CD4-positive, alpha-beta T cell (primary cell): ENCODE data around the gene PLEKHA5. TPM values are rescaled to one million over a fixed set of nuclear protein-coding genes. Genes with fewer than 3 reads are reported as not detected.

Experiments
- ATAC-seq: fragments of 200-7000 bp; cut with Tn5 transposase; one replicate; pipeline ENCODE4 v1.10.0; 2022; ENCODE audit warnings: mild to moderate bottlenecking; ENCODE audit not compliant: poor library complexity
- CTCF ChIA-PET: fragments of 350-600 bp; sonication (Branson Sonifier 250); formaldehyde crosslinking; loops from one replicate; lab custom pipeline; 2021; ENCODE audit warnings: antibody characterized with exemption, inconsistent platforms; lab: Charles Lee
- POLR2A ChIA-PET: fragments of 350-600 bp; sonication (Branson Sonifier 250); formaldehyde crosslinking; loops from one replicate; lab custom pipeline; 2021; ENCODE audit warnings: antibody characterized with exemption, inconsistent platforms; lab: Charles Lee
- DNase-seq, 14 experiments: peaks; one replicate each; pipeline ENCODE4 v3.0.0-alpha.2; 2013 to 2020; ENCODE audit warnings: mixed read lengths in 2 of 14
- H3K27ac ChIP-seq, 2 donors: one replicate each; pipeline versions ENCODE4 v1.5.1 to v1.7.0; 2013; ENCODE audit warnings: low read length in 2 of 2, low read depth in 1 of 2, mild to moderate bottlenecking in 1 of 2
- H3K27me3 ChIP-seq, 2 experiments: 1 replicate in 1 of 2; 2 replicates in 1 of 2; pipeline versions ENCODE4 v1.6.1 to v1.7.0; 2013; ENCODE audit warnings: low read length in 2 of 2, control low read depth in 1 of 2, mild to moderate bottlenecking in 1 of 2, moderate library complexity in 1 of 2; ENCODE audit not compliant: insufficient read depth in 2 of 2, control insufficient read depth in 1 of 2
- H3K36me3 ChIP-seq: one replicate; pipeline ENCODE4 v1.6.1; 2013; ENCODE audit warnings: low read length, control low read depth; ENCODE audit not compliant: insufficient read depth
- H3K4me1 ChIP-seq: one replicate; pipeline ENCODE4 v1.6.1; 2013; ENCODE audit warnings: low read length, control low read depth; ENCODE audit not compliant: insufficient read depth
- H3K4me3 ChIP-seq: one replicate; pipeline ENCODE4 v1.5.1; 2013; ENCODE audit warnings: mild to moderate bottlenecking, low read length, moderate library complexity
- H3K9me3 ChIP-seq, 2 experiments: 1 replicate in 1 of 2; 2 replicates in 1 of 2; pipeline versions ENCODE4 v1.6.1 to v1.7.0; 2013; ENCODE audit warnings: low read length in 2 of 2, mild to moderate bottlenecking in 2 of 2, control low read depth in 1 of 2, moderate library complexity in 1 of 2; ENCODE audit not compliant: control insufficient read depth in 1 of 2, insufficient read depth in 1 of 2
- H3K27ac Mint-ChIP-seq: one replicate; pipeline ENCODE4 v1.8.0; 2020; ENCODE audit warnings: mixed read lengths
- H3K27me3 Mint-ChIP-seq: one replicate; pipeline ENCODE4 v1.8.0; 2021; ENCODE audit warnings: mixed read lengths
- H3K36me3 Mint-ChIP-seq: one replicate; pipeline ENCODE4 v1.8.0; 2021; ENCODE audit warnings: low read depth, mixed read lengths
- H3K4me1 Mint-ChIP-seq: one replicate; pipeline ENCODE4 v1.8.0; 2021; ENCODE audit warnings: low read depth, mixed read lengths
- H3K4me3 Mint-ChIP-seq: one replicate; pipeline ENCODE4 v1.8.0; 2020; ENCODE audit warnings: mild to moderate bottlenecking, mixed read lengths
- H3K9me3 Mint-ChIP-seq: one replicate; pipeline ENCODE4 v1.8.0; 2020; ENCODE audit warnings: mixed read lengths
- CTCF ChIP-seq: fragments of 200-600 bp; IDR thresholded peaks from one replicate; pipeline ENCODE4 v1.8.0; 2022; ENCODE audit warnings: antibody characterized with exemption, mild to moderate bottlenecking
- intact Hi-C, 2 experiments: fragments of 100-400 bp; cut with DNase I in 1 of 2; cut with micrococcal nuclease in 1 of 2; formaldehyde crosslinking; loops; one replicate each; pipeline versions ENCODE4 v1.15.1 to v1.9.0; 2023 to 2025; cut with DNase I, micrococcal nuclease
- total RNA-seq, 174 experiments: library from RNA in 2 of 174; stranded (reverse) in 2 of 174; gene quantifications; one replicate each; pipeline ENCODE4 v1.2.3 and lab custom pipeline; 2021 to 2026

The PLEKHA5 gene
- total RNA-seq, 2 experiments from 2014 or later, result 4.5 to 5.4 TPM

GRCh38 chr12:19323805-19324204 is 194.3 kb downstream of the PLEKHA5 start:
- Histone ChIP-seq H3K27me3 (no peaks in the 10 kb centered on the region), H3K27ac (no peak overlapping the region), H3K9me3 (no peaks in the 10 kb centered on the region), H3K4me1 (no peaks in the 10 kb centered on the region), H3K36me3 (no peaks in the 10 kb centered on the region), H3K4me3 (no peak overlapping the region)
- H3K36me3 Mint-ChIP-seq, result peaks cover 4% of the 10 kb centered on the region
- ChIA-PET POLR2A (no interaction called here), CTCF (no interaction called here)
- H3K27ac Mint-ChIP-seq, result no peak overlapping the region
- ATAC-seq (no peak), DNase-seq (no peak)
- intact Hi-C loops, result no loop called here
- H3K9me3 Mint-ChIP-seq, result no peaks in the 10 kb centered on the region
- TF ChIP-seq CTCF, result no peak
- no peaks in the 10 kb centered on the region for H3K27me3 Mint-ChIP-seq
- H3K4me1 Mint-ChIP-seq, result no peaks in the 10 kb centered on the region
- no peak overlapping the region for H3K4me3 Mint-ChIP-seq

- Mint-ChIP-seq H3K27ac (no peak overlapping the region), H3K4me1 (no peaks in the 10 kb centered on the region), H3K27me3 (no peaks in the 10 kb centered on the region), H3K36me3 (peaks cover 4% of the 10 kb centered on the region), H3K9me3 (no peaks in the 10 kb centered on the region), H3K4me3 (no peak overlapping the region)
- Histone ChIP-seq H3K4me1 (no peaks in the 10 kb centered on the region), H3K4me3 (no peak overlapping the region), H3K36me3 (no peaks in the 10 kb centered on the region), H3K9me3 (no peaks in the 10 kb centered on the region), H3K27ac (no peak overlapping the region), H3K27me3 (no peaks in the 10 kb centered on the region)
- ATAC-seq (no peak), DNase-seq (no peak)
- ChIA-PET CTCF (no interaction called here), POLR2A (no interaction called here)
- TF ChIP-seq CTCF, result no peak
- intact Hi-C loops, result no loop called here
Measured at GRCh38 chr12:19326102-19326501, 196.6 kb downstream of the PLEKHA5 start.

- POLR2A ChIA-PET, result no interaction called here
- H3K27ac Mint-ChIP-seq, result no peak overlapping the region
Measured at GRCh38 chr12:19332196-19332595, 202.7 kb downstream of the PLEKHA5 start.

More at GRCh38 chr12:19332196-19332595, 202.7 kb downstream of the PLEKHA5 start:
- no peaks in the 10 kb centered on the region for H3K9me3 ChIP-seq
- H3K4me3 ChIP-seq, result no peak overlapping the region
- no peaks in the 10 kb centered on the region for H3K27me3 ChIP-seq
- H3K27me3 Mint-ChIP-seq, result no peaks in the 10 kb centered on the region
- no peaks in the 10 kb centered on the region for H3K9me3 Mint-ChIP-seq
- TF ChIP-seq CTCF, result no peak
- peaks cover 2% of the 10 kb centered on the region for H3K36me3 Mint-ChIP-seq
- no peaks in the 10 kb centered on the region for H3K4me1 Mint-ChIP-seq
- ATAC-seq (no peak), DNase-seq (no peak)
- no peaks in the 10 kb centered on the region for H3K4me1 ChIP-seq
- CTCF ChIA-PET, result no interaction called here
- intact Hi-C loops, result no loop called here
- no peak overlapping the region for H3K27ac ChIP-seq
- no peaks in the 10 kb centered on the region for H3K36me3 ChIP-seq
- H3K4me3 Mint-ChIP-seq, result no peak overlapping the region
